OCI-LY7 (cell line): Measurements from ENCODE around the gene SFXN5.

Experiments used
- EZH2phosphoT487 ChIP-seq: fragments of 200-600 bp; sonication (generic); IDR thresholded peaks from 2 replicates; pipeline ENCODE4 v1.6.1; 2018; ENCODE audit warnings: low read depth, borderline replicate concordance, mild to moderate bottlenecking, mixed run types, antibody characterized with exemption, low read length, moderate library complexity, mixed read lengths
- TF ChIP-seq, protein P1 (sequence below): fragments of 200-600 bp; sonication (generic); conservative IDR thresholded peaks from 2 replicates; pipeline ENCODE4 v1.5.1; 2014; ENCODE audit warnings: mild to moderate bottlenecking, antibody characterized with exemption, low read length, moderate library complexity, mixed read lengths

DNA sequence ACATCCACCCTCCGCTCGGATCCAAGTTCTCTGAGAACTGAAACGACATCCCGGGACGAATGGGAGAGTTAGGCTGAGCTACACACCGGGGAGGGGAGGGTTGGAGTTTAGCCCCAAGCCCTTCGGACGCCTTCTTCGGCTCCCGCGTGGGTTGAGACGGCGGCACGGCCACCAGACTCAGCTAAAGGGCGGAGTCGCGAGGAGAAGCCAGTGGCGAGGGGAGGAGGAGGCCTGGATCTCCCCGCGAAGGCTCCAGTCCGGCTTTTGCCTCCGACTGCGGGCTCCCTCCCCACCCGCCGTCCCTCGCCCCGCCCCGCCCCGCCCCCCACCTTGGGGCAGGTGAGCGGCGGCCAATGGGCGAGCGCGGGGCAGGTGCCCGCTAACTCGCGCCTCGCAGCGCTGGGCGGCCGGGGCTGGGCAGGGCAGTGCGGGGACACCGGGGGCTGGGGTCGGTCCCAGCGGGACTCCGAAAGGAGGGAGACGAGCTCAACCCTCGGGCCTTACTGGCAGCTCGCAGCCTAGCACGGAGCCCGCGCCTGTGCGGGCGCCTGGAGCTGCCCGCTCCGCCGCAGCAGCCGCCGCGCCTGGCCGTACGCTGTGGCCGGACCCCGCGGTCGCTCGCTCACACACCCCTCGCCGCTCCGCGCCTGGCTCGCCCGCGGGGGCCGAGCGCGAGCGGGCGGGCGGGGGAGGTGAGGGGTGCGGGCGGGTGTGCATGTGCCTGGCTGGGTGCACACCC, 154.2 kb downstream of the SFXN5 start, which contains the start of gene EMX1:
- TF ChIP-seq, protein P1, sequence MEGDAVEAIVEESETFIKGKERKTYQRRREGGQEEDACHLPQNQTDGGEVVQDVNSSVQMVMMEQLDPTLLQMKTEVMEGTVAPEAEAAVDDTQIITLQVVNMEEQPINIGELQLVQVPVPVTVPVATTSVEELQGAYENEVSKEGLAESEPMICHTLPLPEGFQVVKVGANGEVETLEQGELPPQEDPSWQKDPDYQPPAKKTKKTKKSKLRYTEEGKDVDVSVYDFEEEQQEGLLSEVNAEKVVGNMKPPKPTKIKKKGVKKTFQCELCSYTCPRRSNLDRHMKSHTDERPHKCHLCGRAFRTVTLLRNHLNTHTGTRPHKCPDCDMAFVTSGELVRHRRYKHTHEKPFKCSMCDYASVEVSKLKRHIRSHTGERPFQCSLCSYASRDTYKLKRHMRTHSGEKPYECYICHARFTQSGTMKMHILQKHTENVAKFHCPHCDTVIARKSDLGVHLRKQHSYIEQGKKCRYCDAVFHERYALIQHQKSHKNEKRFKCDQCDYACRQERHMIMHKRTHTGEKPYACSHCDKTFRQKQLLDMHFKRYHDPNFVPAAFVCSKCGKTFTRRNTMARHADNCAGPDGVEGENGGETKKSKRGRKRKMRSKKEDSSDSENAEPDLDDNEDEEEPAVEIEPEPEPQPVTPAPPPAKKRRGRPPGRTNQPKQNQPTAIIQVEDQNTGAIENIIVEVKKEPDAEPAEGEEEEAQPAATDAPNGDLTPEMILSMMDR, result no peak
- TF ChIP-seq EZH2phosphoT487, result no peak
